Testis (tissue), 2 donors: ENCODE results near the gene ALOX5.

Source experiments
- POLR2A ChIP-seq: fragments of 450-650 bp; IDR thresholded peaks from one replicate; pipeline ENCODE4 v1.6.1; 2017; ENCODE audit warnings: antibody characterized with exemption, mild to moderate bottlenecking, moderate library complexity
- TF ChIP-seq, protein P1 (sequence below), 3 experiments: fragments of 450-650 bp in 2 of 3; fragments of 200-600 bp in 1 of 3; sonication (generic) in 1 of 3; IDR thresholded peaks; one replicate each; pipeline ENCODE4 v1.5.1; 2016 to 2019; ENCODE audit warnings: antibody characterized with exemption in 3 of 3, mild to moderate bottlenecking in 2 of 3, moderate library complexity in 1 of 3

DNA sequence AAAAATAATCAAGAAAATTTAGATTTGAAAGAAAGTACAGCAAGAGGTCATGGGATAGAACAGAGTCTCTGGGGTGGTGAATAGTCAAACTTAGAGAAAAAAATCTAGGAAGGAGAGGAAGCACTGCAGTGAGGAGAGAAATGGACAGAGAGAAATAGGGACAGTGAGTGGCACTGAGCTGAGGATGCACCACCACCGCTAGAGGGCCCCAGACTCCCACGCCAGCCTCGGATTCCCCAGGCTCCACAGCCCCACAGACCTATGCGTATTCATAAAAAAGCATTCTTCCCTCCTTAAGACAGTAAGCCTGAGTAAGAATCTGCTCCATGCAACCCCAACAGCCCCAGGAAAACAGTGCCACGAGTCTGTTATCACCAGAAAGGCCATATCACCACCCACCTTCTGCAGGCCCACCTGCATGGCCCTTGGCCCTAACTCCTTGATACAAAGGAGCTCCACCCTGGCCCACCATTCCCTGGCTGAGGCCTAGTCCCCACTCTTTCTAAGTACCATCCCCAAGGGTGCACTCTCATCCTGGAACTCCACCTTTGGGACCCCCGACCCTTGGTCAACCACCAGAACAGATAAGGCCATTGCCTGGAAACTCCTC lies 91.0 kb downstream of the ALOX5 start:
- TF ChIP-seq, protein P1, sequence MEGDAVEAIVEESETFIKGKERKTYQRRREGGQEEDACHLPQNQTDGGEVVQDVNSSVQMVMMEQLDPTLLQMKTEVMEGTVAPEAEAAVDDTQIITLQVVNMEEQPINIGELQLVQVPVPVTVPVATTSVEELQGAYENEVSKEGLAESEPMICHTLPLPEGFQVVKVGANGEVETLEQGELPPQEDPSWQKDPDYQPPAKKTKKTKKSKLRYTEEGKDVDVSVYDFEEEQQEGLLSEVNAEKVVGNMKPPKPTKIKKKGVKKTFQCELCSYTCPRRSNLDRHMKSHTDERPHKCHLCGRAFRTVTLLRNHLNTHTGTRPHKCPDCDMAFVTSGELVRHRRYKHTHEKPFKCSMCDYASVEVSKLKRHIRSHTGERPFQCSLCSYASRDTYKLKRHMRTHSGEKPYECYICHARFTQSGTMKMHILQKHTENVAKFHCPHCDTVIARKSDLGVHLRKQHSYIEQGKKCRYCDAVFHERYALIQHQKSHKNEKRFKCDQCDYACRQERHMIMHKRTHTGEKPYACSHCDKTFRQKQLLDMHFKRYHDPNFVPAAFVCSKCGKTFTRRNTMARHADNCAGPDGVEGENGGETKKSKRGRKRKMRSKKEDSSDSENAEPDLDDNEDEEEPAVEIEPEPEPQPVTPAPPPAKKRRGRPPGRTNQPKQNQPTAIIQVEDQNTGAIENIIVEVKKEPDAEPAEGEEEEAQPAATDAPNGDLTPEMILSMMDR (IDR thresholded peaks at IDR 0.05) = peak; percentile 49 to 80 (median 74)
- no peak for TF ChIP-seq POLR2A
